ENCODE results near the gene TVP23B.
"Not testable (repeated sequence)": the region's sequence is repeated elsewhere in the genome, so short reads cannot be mapped to it uniquely, and the experiment has no call there.

Gene TVP23B

GRCh38 chr17:18786890-18787289 is 5.9 kb downstream of the TVP23B start:
- in situ Hi-C loops (cut with HindIII; ENCODE audit: low sequenced_read_pairs) = not testable (repeated sequence)

GRCh38 chr17:18791402-18791801 is 10.4 kb downstream of the TVP23B start:
- in situ Hi-C loops (cut with HindIII; ENCODE audit: low sequenced_read_pairs) = not testable (repeated sequence)

GRCh38 chr17:18794841-18795240 is 13.9 kb downstream of the TVP23B start:
- in situ Hi-C loops (cut with HindIII; ENCODE audit: low sequenced_read_pairs) = not testable (repeated sequence)

GRCh38 chr17:18796887-18797286 is 15.9 kb downstream of the TVP23B start:
- in situ Hi-C loops (cut with HindIII; ENCODE audit: low sequenced_read_pairs) = not testable (repeated sequence)

- in situ Hi-C loops (cut with HindIII; ENCODE audit: low sequenced_read_pairs) = not testable (repeated sequence)
These were observed 22.7 kb downstream of the TVP23B start for GRCh38 chr17:18803458-18804245.

- in situ Hi-C loops (cut with HindIII; ENCODE audit: low sequenced_read_pairs) = not testable (repeated sequence)
These were observed 34.9 kb downstream of the TVP23B start for GRCh38 chr17:18815924-18816323.

- in situ Hi-C loops (cut with HindIII; ENCODE audit: low sequenced_read_pairs) = not testable (repeated sequence)
These were observed 35.7 kb downstream of the TVP23B start for GRCh38 chr17:18816489-18817371.

GRCh38 chr17:18821430-18821829 is 40.4 kb downstream of the TVP23B start:
- in situ Hi-C loops (cut with HindIII; ENCODE audit: low sequenced_read_pairs) = not testable (repeated sequence)

- in situ Hi-C loops (cut with HindIII; ENCODE audit: low sequenced_read_pairs) = not testable (repeated sequence)
These were observed 46.6 kb downstream of the TVP23B start for GRCh38 chr17:18827613-18828012.

GRCh38 chr17:18848501-18848900 is 67.5 kb downstream of the TVP23B start:
- in situ Hi-C loops (cut with HindIII; ENCODE audit: low sequenced_read_pairs) = no loop called here

- in situ Hi-C loops (cut with HindIII; ENCODE audit: low sequenced_read_pairs) = no loop called here
These were observed 69.7 kb downstream of the TVP23B start for GRCh38 chr17:18850679-18851078.

- in situ Hi-C loops (cut with HindIII; ENCODE audit: low sequenced_read_pairs) = no loop called here
These were observed 70.2 kb downstream of the TVP23B start for GRCh38 chr17:18851201-18851600.

GRCh38 chr17:18854956-18855355 is 74.0 kb downstream of the TVP23B start:
- in situ Hi-C loops (cut with HindIII; ENCODE audit: low sequenced_read_pairs) = no loop called here

- in situ Hi-C loops (cut with HindIII; ENCODE audit: low sequenced_read_pairs) = no loop called here
These were observed 75.0 kb downstream of the TVP23B start for GRCh38 chr17:18855831-18856569.

Data from DLD1 (cell line).